ENCODE data around the gene INVS.
"Not testable (repeated sequence)": the region's sequence is repeated elsewhere in the genome, so short reads cannot be mapped to it uniquely, and the experiment has no call there.

The INVS gene

GRCh38 chr9:100282388-100282719 lies 183.3 kb downstream of the INVS start:
- no peak for DNase-seq

- no peak for DNase-seq
Measured at GRCh38 chr9:100284247-100284646, 185.2 kb downstream of the INVS start.

- DNase-seq = no peak
Measured at GRCh38 chr9:100285080-100285479, 186.0 kb downstream of the INVS start.

GRCh38 chr9:100285601-100286000 lies 186.6 kb downstream of the INVS start:
- DNase-seq = no peak

GRCh38 chr9:100286257-100286656 lies 187.2 kb downstream of the INVS start:
- no peak for DNase-seq

GRCh38 chr9:100287186-100287585 lies 188.1 kb downstream of the INVS start:
- DNase-seq = no peak

- no peak for DNase-seq
Measured at GRCh38 chr9:100290714-100291113, 191.7 kb downstream of the INVS start.

GRCh38 chr9:100292414-100292813 lies 193.4 kb downstream of the INVS start:
- DNase-seq = no peak

GRCh38 chr9:100294341-100294740 lies 195.3 kb downstream of the INVS start:
- DNase-seq = no peak

GRCh38 chr9:100294806-100295205 lies 195.8 kb downstream of the INVS start:
- DNase-seq = no peak

GRCh38 chr9:100295240-100295639 lies 196.2 kb downstream of the INVS start:
- no peak for DNase-seq

GRCh38 chr9:100296407-100296806 lies 197.4 kb downstream of the INVS start:
- DNase-seq = no peak

GRCh38 chr9:100298378-100298777 lies 199.3 kb downstream of the INVS start:
- no peak for DNase-seq

GRCh38 chr9:100303747-100304146 lies 204.7 kb downstream of the INVS start:
- no peak for DNase-seq

GRCh38 chr9:100306283-100306682 lies 207.2 kb downstream of the INVS start:
- DNase-seq = no peak

- no peak for DNase-seq
Measured at GRCh38 chr9:100307080-100307479, 208.0 kb downstream of the INVS start.

GRCh38 chr9:100308965-100309564 lies 210.0 kb downstream of the INVS start:
- no peak for DNase-seq

- no peak for DNase-seq
Measured at GRCh38 chr9:100309992-100310391, 210.9 kb downstream of the INVS start.

- DNase-seq = no peak
Measured at GRCh38 chr9:100315561-100315960, 216.5 kb downstream of the INVS start.

GRCh38 chr9:100317706-100318105 lies 218.7 kb downstream of the INVS start:
- DNase-seq = no peak

GRCh38 chr9:100322954-100323536 lies 224.0 kb downstream of the INVS start:
- DNase-seq = no peak

GRCh38 chr9:100324594-100325200 lies 225.7 kb downstream of the INVS start:
- DNase-seq = no peak

- not testable (repeated sequence) for DNase-seq
Measured at GRCh38 chr9:100338736-100339135, 239.7 kb downstream of the INVS start.

- no peak for DNase-seq
Measured at GRCh38 chr9:100340224-100340623, 241.2 kb downstream of the INVS start.

GRCh38 chr9:100341889-100342288 lies 242.8 kb downstream of the INVS start:
- DNase-seq = no peak
